Measurements from ENCODE around the gene MEPCE.
"Not testable (repeated sequence)": the region's sequence is repeated elsewhere in the genome, so short reads cannot be mapped to it uniquely, and the experiment has no call there.

The MEPCE gene

GRCh38 chr7:100429637-100430492 is at the start of gene MEPCE:
Gene MEPCE, plus strand, starts transcription at chr7:100429831. Its CDS starts 188 bp downstream, at chr7:100430019.
- peak; percentile 100 for DNase-seq (ENCODE audit: low spot score)

GRCh38 chr7:100380196-100380595 is 49.4 kb upstream of the MEPCE start:
- DNase-seq (ENCODE audit: low spot score), result no peak

- DNase-seq (ENCODE audit: low spot score), result not testable (repeated sequence)
Measured at GRCh38 chr7:100381531-100382233, 47.9 kb upstream of the MEPCE start.

GRCh38 chr7:100382234-100382853 is 47.3 kb upstream of the MEPCE start:
- DNase-seq (ENCODE audit: low spot score), result not testable (repeated sequence)

GRCh38 chr7:100384628-100385294 is 44.9 kb upstream of the MEPCE start:
- no peak for DNase-seq (ENCODE audit: low spot score)

GRCh38 chr7:100386940-100387339 is 42.7 kb upstream of the MEPCE start:
- DNase-seq (ENCODE audit: low spot score), result no peak

GRCh38 chr7:100387695-100388094 is 41.9 kb upstream of the MEPCE start:
- no peak for DNase-seq (ENCODE audit: low spot score)

- DNase-seq (ENCODE audit: low spot score), result no peak
Measured at GRCh38 chr7:100389437-100390088, 40.1 kb upstream of the MEPCE start.

GRCh38 chr7:100390286-100391009 is 39.2 kb upstream of the MEPCE start:
- DNase-seq (ENCODE audit: low spot score), result no peak

- no peak for DNase-seq (ENCODE audit: low spot score)
Measured at GRCh38 chr7:100393233-100393905, 36.3 kb upstream of the MEPCE start.

- DNase-seq (ENCODE audit: low spot score), result no peak
Measured at GRCh38 chr7:100394077-100394476, 35.6 kb upstream of the MEPCE start.

GRCh38 chr7:100396421-100396982 is 33.1 kb upstream of the MEPCE start:
- no peak for DNase-seq (ENCODE audit: low spot score)

- no peak for DNase-seq (ENCODE audit: low spot score)
Measured at GRCh38 chr7:100397315-100398081, 32.1 kb upstream of the MEPCE start.

- no peak for DNase-seq (ENCODE audit: low spot score)
Measured at GRCh38 chr7:100398239-100398638, 31.4 kb upstream of the MEPCE start.

- no peak for DNase-seq (ENCODE audit: low spot score)
Measured at GRCh38 chr7:100400041-100400440, 29.6 kb upstream of the MEPCE start.

- no peak for DNase-seq (ENCODE audit: low spot score)
Measured at GRCh38 chr7:100400656-100401055, 29.0 kb upstream of the MEPCE start.

- no peak for DNase-seq (ENCODE audit: low spot score)
Measured at GRCh38 chr7:100401811-100402210, 27.8 kb upstream of the MEPCE start.

GRCh38 chr7:100402241-100402640 is 27.4 kb upstream of the MEPCE start:
- DNase-seq (ENCODE audit: low spot score), result no peak

- DNase-seq (ENCODE audit: low spot score), result no peak
Measured at GRCh38 chr7:100406767-100407166, 22.9 kb upstream of the MEPCE start.

All from COLO829 (cell line).